WTC11 (cell line): ENCODE measurements around the gene SAMM50. TPM values are rescaled to one million over a fixed set of nuclear protein-coding genes. Genes with fewer than 3 reads are reported as not detected.

Source experiments
- ATAC-seq: fragments of 200-7000 bp; cut with Tn5 transposase; 2 replicates; pipeline ENCODE4 v1.10.0; 2021; ENCODE audit warnings: mild to moderate bottlenecking, moderate library complexity
- CTCF ChIA-PET: fragments of 300-600 bp; sonication (Branson Sonifier 250); formaldehyde crosslinking; loops from one replicate; lab custom pipeline; 2021; ENCODE audit warnings: antibody characterized with exemption; lab: Charles Lee
- POLR2A ChIA-PET: fragments of 350-600 bp; sonication (Branson Sonifier 250); formaldehyde crosslinking; loops from one replicate; lab custom pipeline; 2021; ENCODE audit warnings: antibody characterized with exemption; lab: Charles Lee
- DNase-seq: peaks from one replicate; pipeline ENCODE4 v3.0.0; 2021; ENCODE audit warnings: low spot score
- H3K27ac Mint-ChIP-seq: 2 replicates; pipeline ENCODE4 v1.8.0; 2021; ENCODE audit warnings: mixed read lengths
- H3K27me3 Mint-ChIP-seq: 2 replicates; pipeline ENCODE4 v1.8.0; 2021; ENCODE audit warnings: low read depth, mild to moderate bottlenecking, moderate library complexity, mixed read lengths
- H3K36me3 Mint-ChIP-seq: 2 replicates; pipeline ENCODE4 v1.8.0; 2021; ENCODE audit warnings: mixed read lengths
- H3K4me1 Mint-ChIP-seq: 2 replicates; pipeline ENCODE4 v1.8.0; 2022; ENCODE audit warnings: mixed read lengths
- H3K4me3 Mint-ChIP-seq: 2 replicates; pipeline ENCODE4 v1.8.0; 2021; ENCODE audit warnings: mild to moderate bottlenecking, moderate library complexity, mixed read lengths
- H3K9me3 Mint-ChIP-seq: 2 replicates; pipeline ENCODE4 v1.8.0; 2021; ENCODE audit warnings: mixed read lengths
- ATF1 ChIP-seq: sonication (generic); formaldehyde crosslinking; IDR thresholded peaks from 2 replicates; pipeline ENCODE4 v1.8.1; 2023; ENCODE audit warnings: mild to moderate bottlenecking, moderate library complexity, missing genetic modification reagents
- FOXJ3 ChIP-seq: sonication (generic); formaldehyde crosslinking; IDR thresholded peaks from 2 replicates; pipeline ENCODE4 v1.9.0; 2021; ENCODE audit warnings: missing genetic modification reagents, mild to moderate bottlenecking, borderline replicate concordance
- GABPB1 ChIP-seq: sonication (generic); formaldehyde crosslinking; IDR thresholded peaks from 2 replicates; pipeline ENCODE4 v1.8.1; 2023; ENCODE audit warnings: mild to moderate bottlenecking, missing genetic modification reagents
- JUN ChIP-seq: sonication (generic); formaldehyde crosslinking; IDR thresholded peaks from 2 replicates; pipeline ENCODE4 v1.8.0; 2023; ENCODE audit warnings: mild to moderate bottlenecking, missing genetic modification reagents
- MXD4 ChIP-seq: fragments of 250-450 bp; sonication (Bioruptor Pico); IDR thresholded peaks from 2 replicates; pipeline ENCODE4 v1.8.0; 2021; ENCODE audit warnings: mild to moderate bottlenecking, moderate library complexity, borderline replicate concordance
- NR2C2 ChIP-seq: sonication (generic); formaldehyde crosslinking; IDR thresholded peaks from 2 replicates; pipeline ENCODE4 v1.8.0; 2022; ENCODE audit warnings: mild to moderate bottlenecking, missing genetic modification reagents
- RELA ChIP-seq: sonication (generic); formaldehyde crosslinking; IDR thresholded peaks from 2 replicates; pipeline ENCODE4 v1.8.1; 2022; ENCODE audit warnings: missing genetic modification reagents, mild to moderate bottlenecking, borderline replicate concordance
- RORB ChIP-seq: fragments of 250-450 bp; sonication (Bioruptor Pico); IDR thresholded peaks from 2 replicates; pipeline ENCODE4 v1.9.0; 2021; ENCODE audit warnings: mild to moderate bottlenecking
- TEAD1 ChIP-seq: sonication (generic); formaldehyde crosslinking; IDR thresholded peaks from 2 replicates; pipeline ENCODE4 v1.8.0; 2022; ENCODE audit warnings: mild to moderate bottlenecking, missing genetic modification reagents
- TEAD4 ChIP-seq: sonication (generic); formaldehyde crosslinking; IDR thresholded peaks from 2 replicates; pipeline ENCODE4 v1.8.0; 2022; ENCODE audit warnings: mild to moderate bottlenecking, missing genetic modification reagents
- ZNF317 ChIP-seq: sonication (generic); formaldehyde crosslinking; IDR thresholded peaks from 2 replicates; pipeline ENCODE4 v1.8.1; 2023; ENCODE audit warnings: low read depth, mild to moderate bottlenecking, moderate library complexity, missing genetic modification reagents, borderline replicate concordance
- ZNF396 ChIP-seq: fragments of 250-450 bp; sonication (Bioruptor Pico); IDR thresholded peaks from 2 replicates; pipeline ENCODE4 v1.8.0; 2021; ENCODE audit warnings: mild to moderate bottlenecking, moderate library complexity, borderline replicate concordance
- total RNA-seq: library from RNA; stranded (reverse); gene quantifications from 3 replicates; pipeline ENCODE4 v1.2.3, GENCODE V29; 2021
- TF ChIP-seq, protein P1 (sequence below): sonication (generic); formaldehyde crosslinking; IDR thresholded peaks from 2 replicates; pipeline ENCODE4 v1.8.0; 2022; ENCODE audit warnings: mild to moderate bottlenecking, missing genetic modification reagents
- TF ChIP-seq, protein P2 (sequence below): sonication (generic); formaldehyde crosslinking; IDR thresholded peaks from 2 replicates; pipeline ENCODE4 v1.8.1; 2023; ENCODE audit warnings: mild to moderate bottlenecking, moderate library complexity, missing genetic modification reagents
- TF ChIP-seq, protein P3 (sequence below): sonication (generic); formaldehyde crosslinking; IDR thresholded peaks from 2 replicates; pipeline ENCODE4 v1.8.0; 2023; ENCODE audit warnings: mild to moderate bottlenecking, missing genetic modification reagents
- TF ChIP-seq, protein P4 (sequence below): sonication (generic); formaldehyde crosslinking; IDR thresholded peaks from 2 replicates; pipeline ENCODE4 v1.8.1; 2022; ENCODE audit warnings: mild to moderate bottlenecking, missing genetic modification reagents, moderate library complexity, borderline replicate concordance
- TF ChIP-seq, protein P5 (sequence below): sonication (generic); formaldehyde crosslinking; IDR thresholded peaks from 2 replicates; pipeline ENCODE4 v1.8.0; 2022; ENCODE audit warnings: missing genetic modification reagents
- TF ChIP-seq, protein P6 (sequence below): sonication (generic); formaldehyde crosslinking; IDR thresholded peaks from 2 replicates; pipeline ENCODE4 v1.8.0; 2022; ENCODE audit warnings: mild to moderate bottlenecking, missing genetic modification reagents

The SAMM50 gene
- total RNA-seq, 1 experiment from 2014 or later: 72.1 TPM

DNA sequence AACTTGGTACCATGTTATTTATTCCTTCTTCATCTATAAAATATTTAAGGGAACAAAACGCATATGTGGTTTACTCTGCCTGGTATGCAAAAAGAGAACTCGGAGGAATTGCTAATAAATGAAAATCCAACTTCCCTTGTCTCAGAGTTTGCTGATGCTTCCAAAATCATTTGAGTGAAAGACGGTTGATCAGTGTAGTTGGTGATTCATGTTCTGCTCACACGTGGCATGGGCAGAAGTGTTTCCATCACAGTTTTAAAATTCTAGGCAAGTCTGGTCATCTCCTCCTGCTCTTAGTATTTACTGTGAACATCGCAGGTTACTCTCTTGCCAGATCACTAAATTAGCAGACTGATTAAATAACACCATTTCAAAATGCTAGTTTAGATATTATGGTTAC, 56.9 kb downstream of the SAMM50 start:
- H3K9me3 Mint-ChIP-seq: no peaks in the 10 kb centered on the region
- no peak overlapping the region for H3K27ac Mint-ChIP-seq
- ChIA-PET POLR2A (no interaction called here), CTCF (interaction anchor here (0.9 kb wide), 1 partner anchor 74 kb away, joined by 3 read pairs; no protein-coding TSS in a partner anchor)
- no peak for TF ChIP-seq ZNF396 (CRISPR knock-in tag)
- no peak for TF ChIP-seq FOXJ3
- no peak for TF ChIP-seq JUN (CRISPR knock-in tag)
- TF ChIP-seq, protein P1, sequence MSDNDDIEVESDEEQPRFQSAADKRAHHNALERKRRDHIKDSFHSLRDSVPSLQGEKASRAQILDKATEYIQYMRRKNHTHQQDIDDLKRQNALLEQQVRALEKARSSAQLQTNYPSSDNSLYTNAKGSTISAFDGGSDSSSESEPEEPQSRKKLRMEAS (CRISPR knock-in tag): no peak
- TF ChIP-seq, protein P2, sequence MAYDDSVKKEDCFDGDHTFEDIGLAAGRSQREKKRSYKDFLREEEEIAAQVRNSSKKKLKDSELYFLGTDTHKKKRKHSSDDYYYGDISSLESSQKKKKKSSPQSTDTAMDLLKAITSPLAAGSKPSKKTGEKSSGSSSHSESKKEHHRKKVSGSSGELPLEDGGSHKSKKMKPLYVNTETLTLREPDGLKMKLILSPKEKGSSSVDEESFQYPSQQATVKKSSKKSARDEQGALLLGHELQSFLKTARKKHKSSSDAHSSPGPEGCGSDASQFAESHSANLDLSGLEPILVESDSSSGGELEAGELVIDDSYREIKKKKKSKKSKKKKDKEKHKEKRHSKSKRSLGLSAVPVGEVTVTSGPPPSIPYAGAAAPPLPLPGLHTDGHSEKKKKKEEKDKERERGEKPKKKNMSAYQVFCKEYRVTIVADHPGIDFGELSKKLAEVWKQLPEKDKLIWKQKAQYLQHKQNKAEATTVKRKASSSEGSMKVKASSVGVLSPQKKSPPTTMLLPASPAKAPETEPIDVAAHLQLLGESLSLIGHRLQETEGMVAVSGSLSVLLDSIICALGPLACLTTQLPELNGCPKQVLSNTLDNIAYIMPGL (CRISPR knock-in tag): no peak
- no peak for TF ChIP-seq NR2C2 (CRISPR knock-in tag)
- TF ChIP-seq, protein P3, sequence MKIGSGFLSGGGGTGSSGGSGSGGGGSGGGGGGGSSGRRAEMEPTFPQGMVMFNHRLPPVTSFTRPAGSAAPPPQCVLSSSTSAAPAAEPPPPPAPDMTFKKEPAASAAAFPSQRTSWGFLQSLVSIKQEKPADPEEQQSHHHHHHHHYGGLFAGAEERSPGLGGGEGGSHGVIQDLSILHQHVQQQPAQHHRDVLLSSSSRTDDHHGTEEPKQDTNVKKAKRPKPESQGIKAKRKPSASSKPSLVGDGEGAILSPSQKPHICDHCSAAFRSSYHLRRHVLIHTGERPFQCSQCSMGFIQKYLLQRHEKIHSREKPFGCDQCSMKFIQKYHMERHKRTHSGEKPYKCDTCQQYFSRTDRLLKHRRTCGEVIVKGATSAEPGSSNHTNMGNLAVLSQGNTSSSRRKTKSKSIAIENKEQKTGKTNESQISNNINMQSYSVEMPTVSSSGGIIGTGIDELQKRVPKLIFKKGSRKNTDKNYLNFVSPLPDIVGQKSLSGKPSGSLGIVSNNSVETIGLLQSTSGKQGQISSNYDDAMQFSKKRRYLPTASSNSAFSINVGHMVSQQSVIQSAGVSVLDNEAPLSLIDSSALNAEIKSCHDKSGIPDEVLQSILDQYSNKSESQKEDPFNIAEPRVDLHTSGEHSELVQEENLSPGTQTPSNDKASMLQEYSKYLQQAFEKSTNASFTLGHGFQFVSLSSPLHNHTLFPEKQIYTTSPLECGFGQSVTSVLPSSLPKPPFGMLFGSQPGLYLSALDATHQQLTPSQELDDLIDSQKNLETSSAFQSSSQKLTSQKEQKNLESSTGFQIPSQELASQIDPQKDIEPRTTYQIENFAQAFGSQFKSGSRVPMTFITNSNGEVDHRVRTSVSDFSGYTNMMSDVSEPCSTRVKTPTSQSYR (CRISPR knock-in tag): no peak
- TF ChIP-seq, protein P4, sequence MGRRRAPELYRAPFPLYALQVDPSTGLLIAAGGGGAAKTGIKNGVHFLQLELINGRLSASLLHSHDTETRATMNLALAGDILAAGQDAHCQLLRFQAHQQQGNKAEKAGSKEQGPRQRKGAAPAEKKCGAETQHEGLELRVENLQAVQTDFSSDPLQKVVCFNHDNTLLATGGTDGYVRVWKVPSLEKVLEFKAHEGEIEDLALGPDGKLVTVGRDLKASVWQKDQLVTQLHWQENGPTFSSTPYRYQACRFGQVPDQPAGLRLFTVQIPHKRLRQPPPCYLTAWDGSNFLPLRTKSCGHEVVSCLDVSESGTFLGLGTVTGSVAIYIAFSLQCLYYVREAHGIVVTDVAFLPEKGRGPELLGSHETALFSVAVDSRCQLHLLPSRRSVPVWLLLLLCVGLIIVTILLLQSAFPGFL (CRISPR knock-in tag): no peak
- no peak for TF ChIP-seq GABPB1 (CRISPR knock-in tag)
- no peak for TF ChIP-seq ZNF317
- TF ChIP-seq, protein P5, sequence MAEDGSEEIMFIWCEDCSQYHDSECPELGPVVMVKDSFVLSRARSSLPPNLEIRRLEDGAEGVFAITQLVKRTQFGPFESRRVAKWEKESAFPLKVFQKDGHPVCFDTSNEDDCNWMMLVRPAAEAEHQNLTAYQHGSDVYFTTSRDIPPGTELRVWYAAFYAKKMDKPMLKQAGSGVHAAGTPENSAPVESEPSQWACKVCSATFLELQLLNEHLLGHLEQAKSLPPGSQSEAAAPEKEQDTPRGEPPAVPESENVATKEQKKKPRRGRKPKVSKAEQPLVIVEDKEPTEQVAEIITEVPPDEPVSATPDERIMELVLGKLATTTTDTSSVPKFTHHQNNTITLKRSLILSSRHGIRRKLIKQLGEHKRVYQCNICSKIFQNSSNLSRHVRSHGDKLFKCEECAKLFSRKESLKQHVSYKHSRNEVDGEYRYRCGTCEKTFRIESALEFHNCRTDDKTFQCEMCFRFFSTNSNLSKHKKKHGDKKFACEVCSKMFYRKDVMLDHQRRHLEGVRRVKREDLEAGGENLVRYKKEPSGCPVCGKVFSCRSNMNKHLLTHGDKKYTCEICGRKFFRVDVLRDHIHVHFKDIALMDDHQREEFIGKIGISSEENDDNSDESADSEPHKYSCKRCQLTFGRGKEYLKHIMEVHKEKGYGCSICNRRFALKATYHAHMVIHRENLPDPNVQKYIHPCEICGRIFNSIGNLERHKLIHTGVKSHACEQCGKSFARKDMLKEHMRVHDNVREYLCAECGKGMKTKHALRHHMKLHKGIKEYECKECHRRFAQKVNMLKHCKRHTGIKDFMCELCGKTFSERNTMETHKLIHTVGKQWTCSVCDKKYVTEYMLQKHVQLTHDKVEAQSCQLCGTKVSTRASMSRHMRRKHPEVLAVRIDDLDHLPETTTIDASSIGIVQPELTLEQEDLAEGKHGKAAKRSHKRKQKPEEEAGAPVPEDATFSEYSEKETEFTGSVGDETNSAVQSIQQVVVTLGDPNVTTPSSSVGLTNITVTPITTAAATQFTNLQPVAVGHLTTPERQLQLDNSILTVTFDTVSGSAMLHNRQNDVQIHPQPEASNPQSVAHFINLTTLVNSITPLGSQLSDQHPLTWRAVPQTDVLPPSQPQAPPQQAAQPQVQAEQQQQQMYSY (CRISPR knock-in tag): no peak
- TF ChIP-seq, protein P6, sequence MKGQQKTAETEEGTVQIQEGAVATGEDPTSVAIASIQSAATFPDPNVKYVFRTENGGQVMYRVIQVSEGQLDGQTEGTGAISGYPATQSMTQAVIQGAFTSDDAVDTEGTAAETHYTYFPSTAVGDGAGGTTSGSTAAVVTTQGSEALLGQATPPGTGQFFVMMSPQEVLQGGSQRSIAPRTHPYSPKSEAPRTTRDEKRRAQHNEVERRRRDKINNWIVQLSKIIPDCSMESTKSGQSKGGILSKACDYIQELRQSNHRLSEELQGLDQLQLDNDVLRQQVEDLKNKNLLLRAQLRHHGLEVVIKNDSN (CRISPR knock-in tag): no peak
- TF ChIP-seq MXD4 (CRISPR knock-in tag): no peak
- TF ChIP-seq RORB (CRISPR knock-in tag): no peak
- TF ChIP-seq TEAD1 (CRISPR knock-in tag): no peak
- no peak for TF ChIP-seq TEAD4 (CRISPR knock-in tag)
- TF ChIP-seq ATF1 (CRISPR knock-in tag): no peak
- TF ChIP-seq RELA: no peak
- TF ChIP-seq, all 79 proteins: peak for 0
- DNase-seq (no peak), ATAC-seq (no peak)
- Mint-ChIP-seq H3K4me1 (no peaks in the 10 kb centered on the region; the same call in 1 of the 2 replicates), H3K27me3 (no peaks in the 10 kb centered on the region), H3K4me3 (no peak overlapping the region), H3K36me3 (no peaks in the 10 kb centered on the region)
